Measurements from ENCODE around the gene ELMO2. TPM values are rescaled to one million over a fixed set of nuclear protein-coding genes. Genes with fewer than 3 reads are reported as not detected.

The ELMO2 gene
- total RNA-seq, 1 donor from 2014 or later: 57.0 TPM

DNA sequence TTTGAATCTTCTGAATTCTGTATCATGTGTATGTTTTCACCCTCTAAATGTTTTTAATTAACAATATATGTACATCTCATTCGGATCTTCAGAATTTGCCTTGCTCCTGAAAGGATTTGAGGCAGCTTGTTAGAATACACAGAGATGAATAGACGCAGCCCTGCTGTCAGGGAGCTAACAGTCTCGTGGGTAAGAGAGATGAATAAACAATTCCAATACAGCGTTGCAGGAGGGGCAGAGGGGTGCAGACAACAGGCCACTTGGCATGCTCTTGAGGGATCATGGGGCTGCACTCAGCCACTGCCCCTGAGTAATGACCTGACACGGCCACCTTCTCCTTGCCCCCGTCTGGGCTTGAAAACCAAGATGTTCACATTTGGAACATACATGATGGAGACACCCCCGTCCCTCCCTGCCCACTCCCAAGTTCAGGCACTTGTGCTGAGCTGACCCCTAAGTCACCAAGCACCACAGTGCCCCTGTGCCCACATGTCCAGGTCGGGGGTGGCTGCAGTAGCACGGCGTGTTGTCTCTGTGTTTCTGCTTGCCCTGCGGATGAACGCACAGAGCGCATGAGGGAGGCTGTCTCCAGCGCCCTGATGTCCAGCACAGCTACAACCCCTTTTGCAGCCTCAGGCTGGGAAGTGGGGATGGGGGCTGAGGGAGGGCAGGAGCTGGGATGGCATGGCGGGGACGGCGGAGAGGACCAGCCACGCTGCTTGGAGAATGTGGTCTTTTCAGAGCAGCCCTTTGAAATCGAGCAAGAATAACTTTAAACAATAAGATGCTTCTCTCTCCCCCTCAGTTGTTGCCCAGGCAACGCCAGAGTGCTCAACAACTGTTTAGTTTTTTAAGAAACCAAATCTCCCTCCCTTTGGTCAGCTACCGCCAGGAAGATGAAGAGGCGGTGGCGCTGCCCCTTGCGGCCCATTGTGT lies 65.1 kb downstream of the ELMO2 start:
- Histone ChIP-seq H3K36me3 (no peaks in the 10 kb centered on the region), H3K9me3 (no peaks in the 10 kb centered on the region), H3K27ac (no peak overlapping the region), H3K27me3 (peaks cover 63% of the 10 kb centered on the region), H3K4me1 (peaks cover 5% of the 10 kb centered on the region), H3K4me3 (no peak overlapping the region)
- TF ChIP-seq, protein P1, sequence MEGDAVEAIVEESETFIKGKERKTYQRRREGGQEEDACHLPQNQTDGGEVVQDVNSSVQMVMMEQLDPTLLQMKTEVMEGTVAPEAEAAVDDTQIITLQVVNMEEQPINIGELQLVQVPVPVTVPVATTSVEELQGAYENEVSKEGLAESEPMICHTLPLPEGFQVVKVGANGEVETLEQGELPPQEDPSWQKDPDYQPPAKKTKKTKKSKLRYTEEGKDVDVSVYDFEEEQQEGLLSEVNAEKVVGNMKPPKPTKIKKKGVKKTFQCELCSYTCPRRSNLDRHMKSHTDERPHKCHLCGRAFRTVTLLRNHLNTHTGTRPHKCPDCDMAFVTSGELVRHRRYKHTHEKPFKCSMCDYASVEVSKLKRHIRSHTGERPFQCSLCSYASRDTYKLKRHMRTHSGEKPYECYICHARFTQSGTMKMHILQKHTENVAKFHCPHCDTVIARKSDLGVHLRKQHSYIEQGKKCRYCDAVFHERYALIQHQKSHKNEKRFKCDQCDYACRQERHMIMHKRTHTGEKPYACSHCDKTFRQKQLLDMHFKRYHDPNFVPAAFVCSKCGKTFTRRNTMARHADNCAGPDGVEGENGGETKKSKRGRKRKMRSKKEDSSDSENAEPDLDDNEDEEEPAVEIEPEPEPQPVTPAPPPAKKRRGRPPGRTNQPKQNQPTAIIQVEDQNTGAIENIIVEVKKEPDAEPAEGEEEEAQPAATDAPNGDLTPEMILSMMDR (IDR thresholded peaks at IDR 0.05): no peak
- intact Hi-C loops (cut with DNase I): no loop called here
- DNase-seq: no peak
- no peak for ATAC-seq

DNA sequence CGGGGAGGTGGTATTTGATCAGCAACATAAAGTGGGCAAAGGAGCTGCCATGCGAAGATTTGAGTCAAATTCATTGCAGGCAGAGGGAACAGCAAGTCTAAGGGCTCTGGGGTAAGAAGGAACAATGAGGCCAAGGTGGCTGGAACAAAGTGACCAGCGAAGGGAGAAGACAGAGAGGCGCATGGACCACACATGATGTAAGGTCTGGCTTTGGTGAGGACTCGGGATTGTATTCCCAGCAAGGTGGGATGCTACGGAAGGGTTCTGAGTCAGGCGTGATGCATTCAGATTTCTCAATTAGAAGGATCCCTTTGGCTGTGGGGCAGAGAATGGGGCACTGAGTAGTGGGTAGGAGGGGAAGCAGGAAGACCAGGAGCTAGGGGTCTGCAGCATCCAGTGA lies 67.4 kb downstream of the ELMO2 start:
- Histone ChIP-seq H3K36me3 (no peaks in the 10 kb centered on the region), H3K4me1 (peaks cover 5% of the 10 kb centered on the region), H3K9me3 (no peaks in the 10 kb centered on the region), H3K27ac (no peak overlapping the region), H3K27me3 (peaks cover 76% of the 10 kb centered on the region), H3K4me3 (no peak overlapping the region)
- intact Hi-C loops (cut with DNase I): no loop called here
- TF ChIP-seq, protein P1 (IDR thresholded peaks at IDR 0.05): no peak
- ATAC-seq (no peak), DNase-seq (no peak)

DNA sequence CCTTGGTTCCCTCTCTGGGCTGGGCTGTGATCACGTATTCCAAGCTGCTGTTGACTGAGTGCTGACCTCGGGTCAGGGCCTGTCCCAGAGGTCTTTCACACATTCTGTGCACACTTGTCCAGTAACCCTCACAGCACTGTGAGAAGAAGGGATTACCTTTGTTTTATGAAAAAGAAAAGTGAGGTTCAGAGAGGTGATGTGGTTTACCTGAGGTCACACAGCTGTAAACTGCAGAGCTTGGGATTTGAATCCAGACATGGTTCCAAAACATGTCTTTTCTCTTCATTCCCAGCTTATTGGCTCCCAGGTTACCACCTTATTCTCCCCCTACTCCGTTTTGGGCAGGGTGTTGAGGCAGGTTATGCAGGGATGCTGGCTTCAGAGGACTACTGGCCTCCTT lies 69.7 kb downstream of the ELMO2 start:
- intact Hi-C loops (cut with DNase I): no loop called here
- H3K4me1 ChIP-seq: no peaks in the 10 kb centered on the region
- H3K9me3 ChIP-seq: no peaks in the 10 kb centered on the region
- ATAC-seq (no peak), DNase-seq (no peak)
- H3K27me3 ChIP-seq: peaks cover 77% of the 10 kb centered on the region
- no peak overlapping the region for H3K27ac ChIP-seq
- TF ChIP-seq, protein P1 (IDR thresholded peaks at IDR 0.05): no peak
- H3K4me3 ChIP-seq: no peak overlapping the region
- no peaks in the 10 kb centered on the region for H3K36me3 ChIP-seq

DNA sequence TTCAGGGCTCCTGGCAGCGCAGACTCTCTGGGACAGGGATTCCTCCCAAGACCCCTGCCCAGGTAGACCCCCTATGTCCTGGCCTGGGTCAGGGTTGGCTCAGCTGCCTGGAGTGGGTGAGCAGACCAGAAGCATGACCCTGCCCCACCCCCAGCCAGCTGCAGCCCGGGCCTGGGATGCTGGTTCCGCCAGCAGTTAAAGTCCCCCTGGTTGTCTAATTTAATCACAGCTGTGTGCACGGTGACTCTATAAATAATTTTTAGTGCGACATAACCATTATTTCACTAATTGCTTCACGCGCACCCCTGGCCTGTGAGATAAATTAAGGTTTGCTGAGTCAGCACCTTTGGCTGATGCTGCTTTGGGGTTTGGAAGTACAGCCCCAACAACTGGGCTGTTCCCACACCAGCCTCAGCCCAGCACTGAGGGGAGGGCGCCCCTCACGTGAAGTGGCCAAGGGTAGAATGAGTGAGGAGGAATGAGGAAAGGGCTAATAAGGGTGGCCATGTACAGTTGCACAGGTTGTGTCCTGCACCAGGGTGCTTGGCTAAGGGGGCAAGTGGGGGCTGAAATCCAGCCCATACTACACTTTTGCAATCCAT lies 72.0 kb downstream of the ELMO2 start:
- Histone ChIP-seq H3K27me3 (peaks cover 77% of the 10 kb centered on the region), H3K27ac (no peak overlapping the region), H3K9me3 (no peaks in the 10 kb centered on the region), H3K36me3 (no peaks in the 10 kb centered on the region), H3K4me1 (no peaks in the 10 kb centered on the region), H3K4me3 (no peak overlapping the region)
- TF ChIP-seq, protein P1 (IDR thresholded peaks at IDR 0.05): no peak
- DNase-seq: no peak
- intact Hi-C loops (cut with DNase I): no loop called here
- no peak for ATAC-seq

DNA sequence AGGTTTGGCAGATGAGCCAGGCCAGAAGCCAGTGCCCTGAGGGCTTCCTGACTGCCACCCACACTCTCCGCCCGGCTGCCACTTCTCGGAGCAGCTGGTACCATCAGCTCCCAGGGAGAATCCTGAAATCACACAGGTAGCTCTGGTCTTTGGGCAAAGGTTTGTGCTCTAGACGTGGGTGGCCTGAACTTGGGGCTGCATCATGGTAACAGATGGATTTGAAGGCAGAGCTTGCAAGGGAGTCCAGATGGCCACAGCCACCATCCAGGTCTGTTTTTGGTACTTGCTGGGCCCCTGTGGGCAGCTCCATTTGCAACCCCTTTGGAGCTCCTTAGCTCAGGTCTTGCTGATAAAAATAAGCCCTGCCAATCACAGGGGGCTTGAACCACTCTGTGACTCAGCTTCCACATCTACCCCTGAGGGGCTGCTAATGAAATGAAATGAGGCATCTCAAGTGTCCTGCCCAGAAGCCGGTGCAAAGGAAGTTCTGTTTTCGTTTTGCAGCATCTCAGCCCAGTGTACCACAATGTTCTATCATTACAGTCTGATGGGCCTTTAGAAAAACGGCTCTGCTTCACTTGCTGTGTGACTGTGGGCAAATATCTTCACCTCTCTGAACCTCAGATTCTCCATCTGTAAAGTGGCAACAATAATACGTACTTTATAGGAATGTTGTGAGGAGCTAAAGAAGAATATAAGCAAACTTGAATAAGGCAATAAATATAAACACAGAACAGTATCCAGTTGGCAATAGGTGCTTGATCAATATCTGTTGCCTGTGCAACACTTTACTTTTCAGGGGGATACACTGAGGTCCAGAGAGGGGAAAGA lies 73.0 kb downstream of the ELMO2 start:
- ATAC-seq (no peak), DNase-seq (no peak)
- Histone ChIP-seq H3K36me3 (no peaks in the 10 kb centered on the region), H3K27me3 (peaks cover 74% of the 10 kb centered on the region), H3K4me3 (no peak overlapping the region), H3K9me3 (no peaks in the 10 kb centered on the region), H3K27ac (no peak overlapping the region), H3K4me1 (no peaks in the 10 kb centered on the region)
- intact Hi-C loops (cut with DNase I): no loop called here
- TF ChIP-seq, protein P1 (IDR thresholded peaks at IDR 0.05): no peak
